ENCODE measurements around the gene FLT3.

GRCh38 chr13:27985600-27985999 is 114.8 kb downstream of the FLT3 start:
- TF ChIP-seq CTCF (IDR thresholded peaks at IDR 0.05), result no peak
- TF ChIP-seq EZH2 (IDR thresholded peaks at IDR 0.05; ENCODE audit: borderline replicate concordance, insufficient read depth, low read depth, low read length, poor library complexity, severe bottlenecking), result no peak
